Measurements from ENCODE around the gene ALKBH7. TPM values are rescaled to one million over a fixed set of nuclear protein-coding genes. Genes with fewer than 3 reads are reported as not detected.

The ALKBH7 gene
- total RNA-seq, 1 experiment from 2014 or later, result 27.2 TPM

DNA sequence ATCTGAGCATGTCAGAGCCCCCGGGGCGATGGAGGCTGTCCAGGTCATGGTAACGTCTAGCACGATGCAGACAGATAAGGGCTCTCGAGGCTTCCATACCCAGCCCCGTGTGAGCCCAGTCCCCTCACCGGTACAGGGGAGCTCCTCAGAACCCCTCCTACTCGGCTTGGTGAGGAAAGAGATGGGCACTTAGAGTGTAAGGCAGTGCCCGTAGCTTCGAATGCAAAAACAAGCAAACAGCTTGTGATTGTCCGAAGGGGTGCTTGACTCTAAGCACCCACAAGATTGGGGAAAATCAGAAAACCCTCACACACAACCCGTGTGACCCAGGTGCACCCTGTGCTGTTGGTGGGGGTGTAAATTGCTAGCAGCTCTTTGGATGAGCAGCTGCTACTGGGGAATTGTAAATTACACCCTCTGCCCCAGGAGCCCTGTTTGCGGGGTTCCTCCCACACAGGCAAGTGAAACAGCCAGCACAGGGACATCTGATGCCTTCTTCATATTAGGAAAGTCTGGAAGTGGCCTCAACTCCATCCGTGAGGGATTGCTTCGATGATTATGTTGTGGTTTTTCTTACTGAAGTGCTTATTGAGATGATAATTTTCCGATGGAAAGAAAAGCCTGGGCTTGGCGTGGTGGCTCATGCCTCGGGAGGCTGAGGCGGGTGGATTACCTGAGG lies 4.1 kb downstream of the ALKBH7 start:
- Mint-ChIP-seq H3K4me3 (ENCODE audit: low read depth, unreplicated experiment) (no peak overlapping the region), H3K27ac (ENCODE audit: unreplicated experiment) (no peak overlapping the region), H3K27me3 (ENCODE audit: unreplicated experiment) (no peaks in the 10 kb centered on the region), H3K4me1 (ENCODE audit: low read depth, unreplicated experiment) (no peaks in the 10 kb centered on the region), H3K36me3 (ENCODE audit: insufficient read depth, unreplicated experiment) (peaks cover 33% of the 10 kb centered on the region), H3K9me3 (ENCODE audit: low read depth, unreplicated experiment) (no peaks in the 10 kb centered on the region)
- BruUV-seq (replicated peaks), result no TSS peak
- DNase-seq, result no peak
- intact Hi-C loops (cut with micrococcal nuclease; ENCODE audit: unreplicated experiment), result no loop called here
- TF ChIP-seq, protein P1, sequence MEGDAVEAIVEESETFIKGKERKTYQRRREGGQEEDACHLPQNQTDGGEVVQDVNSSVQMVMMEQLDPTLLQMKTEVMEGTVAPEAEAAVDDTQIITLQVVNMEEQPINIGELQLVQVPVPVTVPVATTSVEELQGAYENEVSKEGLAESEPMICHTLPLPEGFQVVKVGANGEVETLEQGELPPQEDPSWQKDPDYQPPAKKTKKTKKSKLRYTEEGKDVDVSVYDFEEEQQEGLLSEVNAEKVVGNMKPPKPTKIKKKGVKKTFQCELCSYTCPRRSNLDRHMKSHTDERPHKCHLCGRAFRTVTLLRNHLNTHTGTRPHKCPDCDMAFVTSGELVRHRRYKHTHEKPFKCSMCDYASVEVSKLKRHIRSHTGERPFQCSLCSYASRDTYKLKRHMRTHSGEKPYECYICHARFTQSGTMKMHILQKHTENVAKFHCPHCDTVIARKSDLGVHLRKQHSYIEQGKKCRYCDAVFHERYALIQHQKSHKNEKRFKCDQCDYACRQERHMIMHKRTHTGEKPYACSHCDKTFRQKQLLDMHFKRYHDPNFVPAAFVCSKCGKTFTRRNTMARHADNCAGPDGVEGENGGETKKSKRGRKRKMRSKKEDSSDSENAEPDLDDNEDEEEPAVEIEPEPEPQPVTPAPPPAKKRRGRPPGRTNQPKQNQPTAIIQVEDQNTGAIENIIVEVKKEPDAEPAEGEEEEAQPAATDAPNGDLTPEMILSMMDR (IDR thresholded peaks at IDR 0.05; ENCODE audit: unreplicated experiment), result no peak
- CTCF ChIA-PET, result no interaction called here

- no peak for DNase-seq
- Mint-ChIP-seq H3K27me3 (ENCODE audit: unreplicated experiment) (no peaks in the 10 kb centered on the region), H3K4me1 (ENCODE audit: low read depth, unreplicated experiment) (no peaks in the 10 kb centered on the region), H3K4me3 (ENCODE audit: low read depth, unreplicated experiment) (no peak overlapping the region), H3K9me3 (ENCODE audit: low read depth, unreplicated experiment) (no peaks in the 10 kb centered on the region), H3K36me3 (ENCODE audit: insufficient read depth, unreplicated experiment) (peaks cover 32% of the 10 kb centered on the region), H3K27ac (ENCODE audit: unreplicated experiment) (no peak overlapping the region)
- intact Hi-C loops (cut with micrococcal nuclease; ENCODE audit: unreplicated experiment), result no loop called here
- TF ChIP-seq, protein P1 (IDR thresholded peaks at IDR 0.05; ENCODE audit: unreplicated experiment), result no peak
- CTCF ChIA-PET, result interaction anchor here (0.6 kb wide), 1 partner anchor 83 kb away, joined by 3 read pairs; no protein-coding TSS in a partner anchor
- no TSS peak for BruUV-seq (replicated peaks)
Observed at GRCh38 chr19:6378041-6378440, 5.4 kb downstream of the ALKBH7 start.

GRCh38 chr19:6378486-6378885 lies 5.9 kb downstream of the ALKBH7 start:
- Mint-ChIP-seq H3K36me3 (ENCODE audit: insufficient read depth, unreplicated experiment) (peaks cover 32% of the 10 kb centered on the region), H3K4me3 (ENCODE audit: low read depth, unreplicated experiment) (no peak overlapping the region), H3K27ac (ENCODE audit: unreplicated experiment) (no peak overlapping the region), H3K27me3 (ENCODE audit: unreplicated experiment) (no peaks in the 10 kb centered on the region), H3K4me1 (ENCODE audit: low read depth, unreplicated experiment) (no peaks in the 10 kb centered on the region), H3K9me3 (ENCODE audit: low read depth, unreplicated experiment) (no peaks in the 10 kb centered on the region)
- no peak for DNase-seq
- no TSS peak for BruUV-seq (replicated peaks)
- intact Hi-C loops (cut with micrococcal nuclease; ENCODE audit: unreplicated experiment), result no loop called here
- CTCF ChIA-PET, result interaction anchor here (0.6 kb wide), 1 partner anchor 84 kb away, joined by 3 read pairs; no protein-coding TSS in a partner anchor
- TF ChIP-seq, protein P1 (IDR thresholded peaks at IDR 0.05; ENCODE audit: unreplicated experiment), result no peak

- no peak for DNase-seq
- intact Hi-C loops (cut with micrococcal nuclease; ENCODE audit: unreplicated experiment), result no loop called here
- TF ChIP-seq, protein P1 (IDR thresholded peaks at IDR 0.05; ENCODE audit: unreplicated experiment), result no peak
- H3K9me3 Mint-ChIP-seq (ENCODE audit: low read depth, unreplicated experiment), result no peaks in the 10 kb centered on the region
- CTCF ChIA-PET, result no interaction called here
- no peak overlapping the region for H3K27ac Mint-ChIP-seq (ENCODE audit: unreplicated experiment)
- no peaks in the 10 kb centered on the region for H3K4me1 Mint-ChIP-seq (ENCODE audit: low read depth, unreplicated experiment)
- BruUV-seq (replicated peaks), result no TSS peak
- H3K27me3 Mint-ChIP-seq (ENCODE audit: unreplicated experiment), result no peaks in the 10 kb centered on the region
- peaks cover 29% of the 10 kb centered on the region for H3K36me3 Mint-ChIP-seq (ENCODE audit: insufficient read depth, unreplicated experiment)
- no peak overlapping the region for H3K4me3 Mint-ChIP-seq (ENCODE audit: low read depth, unreplicated experiment)
Observed at GRCh38 chr19:6379744-6380143, 7.2 kb downstream of the ALKBH7 start.
